ENCODE measurements around the gene RTN4RL2.

RTN4RL2 gene

GRCh38 chr11:57456960-57457642 lies 3.2 kb upstream of the RTN4RL2 start:
- H3K4me3 ChIP-seq (ENCODE audit: low read depth, low read length) = no peak overlapping the region
- DNase-seq (ENCODE audit: low read depth, low spot score) = peak; percentile 80
- TF ChIP-seq, protein P1, sequence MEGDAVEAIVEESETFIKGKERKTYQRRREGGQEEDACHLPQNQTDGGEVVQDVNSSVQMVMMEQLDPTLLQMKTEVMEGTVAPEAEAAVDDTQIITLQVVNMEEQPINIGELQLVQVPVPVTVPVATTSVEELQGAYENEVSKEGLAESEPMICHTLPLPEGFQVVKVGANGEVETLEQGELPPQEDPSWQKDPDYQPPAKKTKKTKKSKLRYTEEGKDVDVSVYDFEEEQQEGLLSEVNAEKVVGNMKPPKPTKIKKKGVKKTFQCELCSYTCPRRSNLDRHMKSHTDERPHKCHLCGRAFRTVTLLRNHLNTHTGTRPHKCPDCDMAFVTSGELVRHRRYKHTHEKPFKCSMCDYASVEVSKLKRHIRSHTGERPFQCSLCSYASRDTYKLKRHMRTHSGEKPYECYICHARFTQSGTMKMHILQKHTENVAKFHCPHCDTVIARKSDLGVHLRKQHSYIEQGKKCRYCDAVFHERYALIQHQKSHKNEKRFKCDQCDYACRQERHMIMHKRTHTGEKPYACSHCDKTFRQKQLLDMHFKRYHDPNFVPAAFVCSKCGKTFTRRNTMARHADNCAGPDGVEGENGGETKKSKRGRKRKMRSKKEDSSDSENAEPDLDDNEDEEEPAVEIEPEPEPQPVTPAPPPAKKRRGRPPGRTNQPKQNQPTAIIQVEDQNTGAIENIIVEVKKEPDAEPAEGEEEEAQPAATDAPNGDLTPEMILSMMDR (IDR thresholded peaks at IDR 0.05; ENCODE audit: low read depth, low read length) = peak; percentile 99
- in situ Hi-C loops (cut with HindIII; ENCODE audit: low sequenced_read_pairs) = no loop called here

DNA sequence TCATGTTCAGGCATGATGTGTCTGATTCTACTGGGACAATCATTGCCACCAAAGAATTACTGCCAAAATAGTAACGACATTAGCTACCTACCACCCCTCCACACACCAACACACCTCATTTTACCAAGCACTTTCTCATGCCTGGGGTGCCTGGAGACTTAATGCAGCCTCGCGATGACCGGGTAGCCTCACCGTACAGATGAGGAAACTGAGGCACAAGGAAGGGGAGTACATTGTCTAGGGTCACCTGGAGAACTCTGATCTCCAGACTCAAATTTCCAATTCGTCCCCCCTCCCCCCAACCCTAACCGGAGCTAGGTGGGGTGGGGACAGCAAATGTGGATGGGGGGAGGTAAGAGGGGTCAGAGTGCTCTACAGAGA lies 2.7 kb upstream of the RTN4RL2 start:
- in situ Hi-C loops (cut with HindIII; ENCODE audit: low sequenced_read_pairs) = no loop called here
- no peak for DNase-seq (ENCODE audit: low read depth, low spot score)
- no peak overlapping the region for H3K4me3 ChIP-seq (ENCODE audit: low read depth, low read length)
- TF ChIP-seq, protein P1 (IDR thresholded peaks at IDR 0.05; ENCODE audit: low read depth, low read length) = no peak

GRCh38 chr11:57458060-57458409 lies 2.3 kb upstream of the RTN4RL2 start:
- H3K4me3 ChIP-seq (ENCODE audit: low read depth, low read length) = no peak overlapping the region
- no peak for DNase-seq (ENCODE audit: low read depth, low spot score)
- in situ Hi-C loops (cut with HindIII; ENCODE audit: low sequenced_read_pairs) = no loop called here
- TF ChIP-seq, protein P1 (IDR thresholded peaks at IDR 0.05; ENCODE audit: low read depth, low read length) = no peak

DNA sequence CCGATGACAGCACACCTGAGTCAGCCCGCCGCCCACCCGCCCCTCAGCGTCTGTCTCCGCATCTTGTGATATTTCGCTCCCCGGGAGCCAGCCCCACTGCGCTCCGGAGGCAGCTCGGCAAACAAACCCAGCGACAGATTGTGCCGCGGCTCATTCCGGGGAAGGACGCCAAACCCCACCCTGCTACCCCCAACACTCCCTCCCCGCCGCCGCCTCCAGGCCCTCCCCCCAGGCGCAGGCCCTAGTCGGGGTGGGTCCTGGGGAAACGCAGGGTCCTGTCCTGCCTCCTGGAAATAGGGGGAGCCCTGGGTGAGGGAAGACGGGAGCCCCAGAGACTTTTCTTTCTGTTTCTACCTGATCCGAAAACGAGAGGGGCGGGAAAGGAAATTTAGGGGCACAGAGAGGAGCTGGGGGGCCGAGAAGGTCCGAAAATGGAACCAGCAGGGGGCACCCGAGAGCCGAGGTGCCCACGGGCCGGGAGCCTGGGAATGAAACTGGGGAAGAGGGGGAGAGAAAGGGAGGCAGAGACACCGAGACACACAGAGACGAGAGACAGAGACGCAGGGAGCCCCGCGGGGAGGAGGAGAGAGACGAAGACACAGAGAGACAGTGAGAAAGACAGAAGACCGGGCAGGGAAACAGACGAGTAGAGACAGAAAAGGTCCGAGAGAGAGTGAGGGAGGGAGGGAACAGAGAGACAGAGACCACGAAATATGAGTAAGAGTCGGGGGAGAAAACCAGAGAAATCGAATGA lies 1.7 kb upstream of the RTN4RL2 start:
- H3K4me3 ChIP-seq (ENCODE audit: low read depth, low read length) = no peak overlapping the region
- DNase-seq (ENCODE audit: low read depth, low spot score) = no peak
- in situ Hi-C loops (cut with HindIII; ENCODE audit: low sequenced_read_pairs) = no loop called here
- TF ChIP-seq, protein P1 (IDR thresholded peaks at IDR 0.05; ENCODE audit: low read depth, low read length) = peak; percentile 75

GRCh38 chr11:57459164-57460021 lies 935 bp upstream of the RTN4RL2 start:
- no peak overlapping the region for H3K4me3 ChIP-seq (ENCODE audit: low read depth, low read length)
- DNase-seq (ENCODE audit: low read depth, low spot score) = no peak
- in situ Hi-C loops (cut with HindIII; ENCODE audit: low sequenced_read_pairs) = no loop called here
- TF ChIP-seq, protein P1 (IDR thresholded peaks at IDR 0.05; ENCODE audit: low read depth, low read length) = no peak
